Measurements from ENCODE around the gene RAB8A.
A peak's percentile ranks its signal among the peaks of the same experiment; 100 is the strongest.

Gene RAB8A

DNA sequence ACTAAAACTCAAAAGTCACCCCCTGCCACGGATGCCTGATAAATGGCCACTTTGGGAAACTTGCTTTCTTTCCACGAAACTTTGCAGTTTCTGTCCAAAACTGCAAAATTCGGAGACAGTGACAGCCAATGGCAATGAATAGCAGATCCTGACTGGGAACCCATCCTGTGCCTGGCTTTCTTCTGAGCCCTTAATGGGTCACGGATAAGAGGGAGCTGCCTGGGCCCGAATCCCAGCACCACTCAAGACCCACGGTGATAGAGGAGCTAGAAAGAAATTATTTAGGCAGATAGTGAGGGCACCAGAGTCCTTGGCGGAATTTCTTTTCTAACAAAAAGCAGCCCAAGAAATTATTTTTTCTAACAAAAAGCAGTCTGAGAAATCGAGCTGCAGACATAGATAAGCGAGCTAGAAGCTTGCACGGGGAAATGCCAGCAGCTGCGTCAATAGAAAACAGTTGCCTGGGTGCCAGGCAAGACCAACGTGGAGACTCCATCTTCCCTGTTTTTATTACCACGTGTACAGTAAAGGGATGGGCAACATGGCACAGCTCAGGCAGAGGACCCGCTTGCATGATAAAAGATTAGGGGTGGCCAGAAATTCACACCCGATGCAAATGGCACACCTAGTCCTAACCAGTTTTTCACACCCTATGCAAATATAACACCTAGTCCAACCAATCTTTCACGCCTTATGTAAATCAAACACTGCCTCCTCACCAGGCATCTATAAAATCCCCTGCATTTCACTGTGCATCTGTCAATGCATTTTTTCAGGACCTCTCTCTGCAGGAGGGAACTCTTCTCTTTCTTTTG lies 24.7 kb downstream of the RAB8A start:
- no peaks in the 10 kb centered on the region for H3K9me3 ChIP-seq (ENCODE audit: control insufficient read depth in 1 of 2, low read length in 2 of 2)
- no peak overlapping the region for H3K9ac ChIP-seq (ENCODE audit: low read depth in 1 of 2, low read length in 2 of 2)
- H3K4me3 ChIP-seq (ENCODE audit: low read depth in 1 of 2, low read length in 2 of 2), result no peak overlapping the region
- H3K4me1 ChIP-seq (ENCODE audit: control insufficient read depth in 1 of 2, insufficient read depth in 2 of 2, low read length in 2 of 2), result peaks cover 6 to 19% of the 10 kb centered on the region in 2 donors
- no peaks in the 10 kb centered on the region for H3K27me3 ChIP-seq (ENCODE audit: control insufficient read depth in 1 of 2, insufficient read depth in 2 of 2, low read length in 2 of 2)
- H3K36me3 ChIP-seq (ENCODE audit: control insufficient read depth in 1 of 2, insufficient read depth in 2 of 2, low read length in 2 of 2), result peaks cover 22 to 33% of the 10 kb centered on the region in 2 donors
- H3K27ac ChIP-seq (ENCODE audit: low read depth, low read length), result no peak overlapping the region

GRCh38 chr19:16139752-16140151 lies 28.1 kb downstream of the RAB8A start:
- no peak overlapping the region for H3K9ac ChIP-seq (ENCODE audit: low read depth in 1 of 2, low read length in 2 of 2)
- peaks cover 9 to 13% of the 10 kb centered on the region in 2 donors for H3K4me1 ChIP-seq (ENCODE audit: control insufficient read depth in 1 of 2, insufficient read depth in 2 of 2, low read length in 2 of 2)
- no peaks in the 10 kb centered on the region for H3K36me3 ChIP-seq (ENCODE audit: control insufficient read depth in 1 of 2, insufficient read depth in 2 of 2, low read length in 2 of 2)
- H3K9me3 ChIP-seq (ENCODE audit: control insufficient read depth in 1 of 2, low read length in 2 of 2), result no peaks in the 10 kb centered on the region
- H3K4me3 ChIP-seq (ENCODE audit: low read depth in 1 of 2, low read length in 2 of 2), result no peak overlapping the region
- H3K27ac ChIP-seq (ENCODE audit: low read depth, low read length), result no peak overlapping the region
- no peaks in the 10 kb centered on the region for H3K27me3 ChIP-seq (ENCODE audit: control insufficient read depth in 1 of 2, insufficient read depth in 2 of 2, low read length in 2 of 2)

DNA sequence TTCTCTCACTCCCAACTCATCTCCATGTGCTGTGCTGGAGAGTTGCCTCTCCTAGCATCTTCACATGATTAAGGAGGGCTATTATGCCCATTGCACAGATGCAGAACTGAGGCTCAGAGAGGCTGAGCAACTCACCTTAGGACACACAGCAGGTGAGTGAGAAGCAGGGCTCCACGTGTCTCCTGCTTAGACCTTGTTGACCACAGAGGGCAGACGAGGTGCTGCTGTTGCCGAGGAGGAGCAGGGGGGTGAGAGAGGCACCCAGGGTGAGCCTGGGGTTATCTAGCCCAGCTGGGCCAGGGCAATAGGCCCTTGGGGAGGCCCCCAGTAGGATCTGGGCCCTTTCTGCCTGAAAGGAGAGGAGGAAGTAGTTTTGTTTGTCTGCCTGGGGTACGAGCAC lies 29.4 kb downstream of the RAB8A start:
- no peaks in the 10 kb centered on the region for H3K9me3 ChIP-seq (ENCODE audit: control insufficient read depth in 1 of 2, low read length in 2 of 2)
- no peaks in the 10 kb centered on the region for H3K27me3 ChIP-seq (ENCODE audit: control insufficient read depth in 1 of 2, insufficient read depth in 2 of 2, low read length in 2 of 2)
- H3K4me3 ChIP-seq (ENCODE audit: low read depth in 1 of 2, low read length in 2 of 2), result no peak overlapping the region
- peaks cover 9 to 12% of the 10 kb centered on the region in 2 donors for H3K4me1 ChIP-seq (ENCODE audit: control insufficient read depth in 1 of 2, insufficient read depth in 2 of 2, low read length in 2 of 2)
- no peak overlapping the region for H3K9ac ChIP-seq (ENCODE audit: low read depth in 1 of 2, low read length in 2 of 2)
- no peak overlapping the region for H3K27ac ChIP-seq (ENCODE audit: low read depth, low read length)
- peaks cover 0 to 2% of the 10 kb centered on the region in 2 donors for H3K36me3 ChIP-seq (ENCODE audit: control insufficient read depth in 1 of 2, insufficient read depth in 2 of 2, low read length in 2 of 2)

GRCh38 chr19:16142032-16142580 lies 30.4 kb downstream of the RAB8A start:
- no peak overlapping the region for H3K27ac ChIP-seq (ENCODE audit: low read depth, low read length)
- no peaks in the 10 kb centered on the region for H3K27me3 ChIP-seq (ENCODE audit: control insufficient read depth in 1 of 2, insufficient read depth in 2 of 2, low read length in 2 of 2)
- peaks cover 8 to 9% of the 10 kb centered on the region in 2 donors for H3K4me1 ChIP-seq (ENCODE audit: control insufficient read depth in 1 of 2, insufficient read depth in 2 of 2, low read length in 2 of 2)
- H3K9me3 ChIP-seq (ENCODE audit: control insufficient read depth in 1 of 2, low read length in 2 of 2), result no peaks in the 10 kb centered on the region
- H3K9ac ChIP-seq (ENCODE audit: low read depth in 1 of 2, low read length in 2 of 2), result no peak overlapping the region
- H3K4me3 ChIP-seq (ENCODE audit: low read depth in 1 of 2, low read length in 2 of 2), result no peak overlapping the region
- H3K36me3 ChIP-seq (ENCODE audit: control insufficient read depth in 1 of 2, insufficient read depth in 2 of 2, low read length in 2 of 2), result peaks cover 0 to 4% of the 10 kb centered on the region in 2 donors

GRCh38 chr19:16143399-16144215 lies 31.9 kb downstream of the RAB8A start, which contains the start of gene HSH2D:
HSH2D (plus strand) TSS chr19:16143685; CDS start chr19:16148751, 5,066 bp downstream.
- H3K27me3 ChIP-seq (ENCODE audit: control insufficient read depth in 1 of 2, insufficient read depth in 2 of 2, low read length in 2 of 2), result no peaks in the 10 kb centered on the region
- H3K9me3 ChIP-seq (ENCODE audit: control insufficient read depth in 1 of 2, low read length in 2 of 2), result no peaks in the 10 kb centered on the region
- H3K4me3 ChIP-seq (ENCODE audit: low read depth in 1 of 2, low read length in 2 of 2), result peak within 1 kb of the TSS; percentile 71 to 81
- peaks cover 1 to 7% of the 10 kb centered on the region in 2 donors for H3K36me3 ChIP-seq (ENCODE audit: control insufficient read depth in 1 of 2, insufficient read depth in 2 of 2, low read length in 2 of 2)
- peak within 1 kb of the TSS; percentile 61 to 98 for H3K9ac ChIP-seq (ENCODE audit: low read depth in 1 of 2, low read length in 2 of 2)
- peak within 1 kb of the TSS; percentile 72 for H3K27ac ChIP-seq (ENCODE audit: low read depth, low read length)
- H3K4me1 ChIP-seq (ENCODE audit: control insufficient read depth in 1 of 2, insufficient read depth in 2 of 2, low read length in 2 of 2), result peaks cover 9 to 10% of the 10 kb centered on the region in 2 donors

- Histone ChIP-seq H3K4me1 (ENCODE audit: control insufficient read depth in 1 of 2, insufficient read depth in 2 of 2, low read length in 2 of 2) (peaks cover 9 to 14% of the 10 kb centered on the region in 2 donors), H3K9ac (ENCODE audit: low read depth in 1 of 2, low read length in 2 of 2) (peak overlapping the region; percentile 61 to 98), H3K27ac (ENCODE audit: low read depth, low read length) (peak overlapping the region; percentile 72), H3K36me3 (ENCODE audit: control insufficient read depth in 1 of 2, insufficient read depth in 2 of 2, low read length in 2 of 2) (peaks cover 4 to 13% of the 10 kb centered on the region in 2 donors), H3K27me3 (ENCODE audit: control insufficient read depth in 1 of 2, insufficient read depth in 2 of 2, low read length in 2 of 2) (no peaks in the 10 kb centered on the region), H3K9me3 (ENCODE audit: control insufficient read depth in 1 of 2, low read length in 2 of 2) (no peaks in the 10 kb centered on the region), H3K4me3 (ENCODE audit: low read depth in 1 of 2, low read length in 2 of 2) (peak overlapping the region; percentile 71 to 81)
These were observed 32.5 kb downstream of the RAB8A start for GRCh38 chr19:16144216-16144581.

- H3K4me1 ChIP-seq (ENCODE audit: control insufficient read depth in 1 of 2, insufficient read depth in 2 of 2, low read length in 2 of 2), result peaks cover 3 to 9% of the 10 kb centered on the region in 2 donors
- H3K9ac ChIP-seq (ENCODE audit: low read depth in 1 of 2, low read length in 2 of 2), result no peak overlapping the region
- H3K36me3 ChIP-seq (ENCODE audit: control insufficient read depth in 1 of 2, insufficient read depth in 2 of 2, low read length in 2 of 2), result peaks cover 4 to 14% of the 10 kb centered on the region in 2 donors
- H3K27me3 ChIP-seq (ENCODE audit: control insufficient read depth in 1 of 2, insufficient read depth in 2 of 2, low read length in 2 of 2), result no peaks in the 10 kb centered on the region
- peak overlapping the region in 1 of 2 donors; percentile 23 for H3K4me3 ChIP-seq (ENCODE audit: low read depth in 1 of 2, low read length in 2 of 2)
- no peaks in the 10 kb centered on the region for H3K9me3 ChIP-seq (ENCODE audit: control insufficient read depth in 1 of 2, low read length in 2 of 2)
- H3K27ac ChIP-seq (ENCODE audit: low read depth, low read length), result no peak overlapping the region
These were observed 34.4 kb downstream of the RAB8A start for GRCh38 chr19:16146112-16146511.

- no peak overlapping the region for H3K27ac ChIP-seq (ENCODE audit: low read depth, low read length)
- no peak overlapping the region for H3K9ac ChIP-seq (ENCODE audit: low read depth in 1 of 2, low read length in 2 of 2)
These were observed 36.9 kb downstream of the RAB8A start for GRCh38 chr19:16148443-16149229.

GRCh38 chr19:16153582-16154336 lies 42.1 kb downstream of the RAB8A start:
- no peaks in the 10 kb centered on the region for H3K9me3 ChIP-seq (ENCODE audit: control insufficient read depth in 1 of 2, low read length in 2 of 2)
- no peak overlapping the region for H3K9ac ChIP-seq (ENCODE audit: low read depth in 1 of 2, low read length in 2 of 2)
- peaks cover 0 to 2% of the 10 kb centered on the region in 2 donors for H3K4me1 ChIP-seq (ENCODE audit: control insufficient read depth in 1 of 2, insufficient read depth in 2 of 2, low read length in 2 of 2)
- peaks cover 32 to 40% of the 10 kb centered on the region in 2 donors for H3K36me3 ChIP-seq (ENCODE audit: control insufficient read depth in 1 of 2, insufficient read depth in 2 of 2, low read length in 2 of 2)
- H3K27me3 ChIP-seq (ENCODE audit: control insufficient read depth in 1 of 2, insufficient read depth in 2 of 2, low read length in 2 of 2), result no peaks in the 10 kb centered on the region
- no peak overlapping the region for H3K27ac ChIP-seq (ENCODE audit: low read depth, low read length)
- H3K4me3 ChIP-seq (ENCODE audit: low read depth in 1 of 2, low read length in 2 of 2), result no peak overlapping the region

More at GRCh38 chr19:16148443-16149229, 36.9 kb downstream of the RAB8A start:
- Histone ChIP-seq H3K4me3 (ENCODE audit: low read depth in 1 of 2, low read length in 2 of 2) (no peak overlapping the region), H3K36me3 (ENCODE audit: control insufficient read depth in 1 of 2, insufficient read depth in 2 of 2, low read length in 2 of 2) (peaks cover 15 to 26% of the 10 kb centered on the region in 2 donors), H3K27me3 (ENCODE audit: control insufficient read depth in 1 of 2, insufficient read depth in 2 of 2, low read length in 2 of 2) (no peaks in the 10 kb centered on the region), H3K9me3 (ENCODE audit: control insufficient read depth in 1 of 2, low read length in 2 of 2) (no peaks in the 10 kb centered on the region), H3K4me1 (ENCODE audit: control insufficient read depth in 1 of 2, insufficient read depth in 2 of 2, low read length in 2 of 2) (peaks cover 0 to 6% of the 10 kb centered on the region in 2 donors)

Measured in duodenal mucosa (tissue), 2 donors.